ENCODE results near the gene ZNF362.

DNA sequence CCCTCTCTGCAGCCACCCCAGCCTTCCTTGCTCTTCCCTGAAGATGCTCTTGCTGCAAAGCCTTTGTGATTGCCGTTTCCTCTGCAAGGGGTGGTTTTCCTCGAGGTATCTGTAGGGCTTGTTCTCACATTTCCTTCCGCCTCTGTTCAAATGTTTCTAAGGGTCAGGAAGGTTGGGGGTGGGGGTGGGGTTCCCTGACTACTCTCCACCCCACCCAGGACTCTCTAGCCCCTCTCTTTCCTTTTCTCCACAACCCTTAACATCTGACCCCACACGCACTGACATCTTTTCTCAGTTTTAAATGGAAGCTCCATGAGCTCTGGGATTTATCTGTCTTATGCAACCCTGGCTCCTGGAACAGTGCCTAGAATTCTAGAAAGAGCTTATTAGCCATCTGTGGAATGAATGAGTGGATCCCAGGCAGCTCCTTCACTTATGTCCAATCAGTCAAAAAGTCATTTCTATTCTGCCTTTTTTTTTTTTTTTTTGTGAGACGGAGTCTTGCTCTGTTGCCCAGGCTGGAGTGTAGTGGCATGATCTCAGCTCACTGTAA, 27.3 kb upstream of the ZNF362 start:
- TF ChIP-seq, protein P1, sequence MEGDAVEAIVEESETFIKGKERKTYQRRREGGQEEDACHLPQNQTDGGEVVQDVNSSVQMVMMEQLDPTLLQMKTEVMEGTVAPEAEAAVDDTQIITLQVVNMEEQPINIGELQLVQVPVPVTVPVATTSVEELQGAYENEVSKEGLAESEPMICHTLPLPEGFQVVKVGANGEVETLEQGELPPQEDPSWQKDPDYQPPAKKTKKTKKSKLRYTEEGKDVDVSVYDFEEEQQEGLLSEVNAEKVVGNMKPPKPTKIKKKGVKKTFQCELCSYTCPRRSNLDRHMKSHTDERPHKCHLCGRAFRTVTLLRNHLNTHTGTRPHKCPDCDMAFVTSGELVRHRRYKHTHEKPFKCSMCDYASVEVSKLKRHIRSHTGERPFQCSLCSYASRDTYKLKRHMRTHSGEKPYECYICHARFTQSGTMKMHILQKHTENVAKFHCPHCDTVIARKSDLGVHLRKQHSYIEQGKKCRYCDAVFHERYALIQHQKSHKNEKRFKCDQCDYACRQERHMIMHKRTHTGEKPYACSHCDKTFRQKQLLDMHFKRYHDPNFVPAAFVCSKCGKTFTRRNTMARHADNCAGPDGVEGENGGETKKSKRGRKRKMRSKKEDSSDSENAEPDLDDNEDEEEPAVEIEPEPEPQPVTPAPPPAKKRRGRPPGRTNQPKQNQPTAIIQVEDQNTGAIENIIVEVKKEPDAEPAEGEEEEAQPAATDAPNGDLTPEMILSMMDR (IDR thresholded peaks at IDR 0.05; ENCODE audit: poor library complexity): no peak
- TF ChIP-seq EZH2 (IDR thresholded peaks at IDR 0.05; ENCODE audit: borderline replicate concordance): no peak
- no peak for TF ChIP-seq EZH2phosphoT487 (IDR thresholded peaks at IDR 0.05; ENCODE audit: low read depth, severe bottlenecking, unreplicated experiment)

Measured in hepatocyte (in vitro differentiated cells).